DOHH2 (cell line): Measurements from ENCODE around the gene KRT33A.
"Not testable (repeated sequence)": the region's sequence is repeated elsewhere in the genome, so short reads cannot be mapped to it uniquely, and the experiment has no call there.

Experiments
- EZH2phosphoT487 ChIP-seq: fragments of 200-600 bp; sonication (generic); IDR thresholded peaks from 2 replicates; pipeline ENCODE4 v1.6.1; 2017; ENCODE audit warnings: borderline replicate concordance, mild to moderate bottlenecking, antibody characterized with exemption, low read length, moderate library complexity, mixed read lengths
- TF ChIP-seq, protein P1 (sequence below): fragments of 200-600 bp; sonication (generic); IDR thresholded peaks from one replicate; pipeline ENCODE4 v1.5.1; 2014; ENCODE audit warnings: antibody characterized with exemption, mild to moderate bottlenecking, low read depth, low read length; ENCODE audit not compliant: poor library complexity, severe bottlenecking

DNA sequence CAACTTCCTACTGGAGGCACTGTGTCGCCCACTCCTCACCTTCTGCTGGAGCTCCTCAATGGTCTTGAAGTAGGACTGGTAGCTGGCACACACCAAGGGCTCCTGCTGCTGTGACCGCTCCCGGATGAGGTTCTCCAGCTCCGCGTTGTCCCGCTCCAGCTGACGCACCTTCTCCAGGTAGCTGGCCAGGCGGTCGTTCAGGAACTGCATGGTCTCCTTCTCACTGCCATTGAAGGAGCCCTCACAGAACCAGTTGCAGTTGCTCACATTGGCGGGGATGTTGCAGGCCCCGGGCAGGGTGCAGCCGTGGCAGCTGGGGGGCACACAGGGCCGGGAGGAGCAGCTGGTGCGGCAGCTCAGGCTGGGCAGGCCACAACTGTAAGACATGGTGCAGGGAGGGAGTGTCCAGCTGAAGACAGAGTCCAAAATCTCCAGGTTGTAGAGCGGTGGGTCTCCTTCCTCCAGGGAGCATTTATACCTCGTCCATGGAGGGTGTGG lies at the start of gene KRT33A:
- TF ChIP-seq, protein P1, sequence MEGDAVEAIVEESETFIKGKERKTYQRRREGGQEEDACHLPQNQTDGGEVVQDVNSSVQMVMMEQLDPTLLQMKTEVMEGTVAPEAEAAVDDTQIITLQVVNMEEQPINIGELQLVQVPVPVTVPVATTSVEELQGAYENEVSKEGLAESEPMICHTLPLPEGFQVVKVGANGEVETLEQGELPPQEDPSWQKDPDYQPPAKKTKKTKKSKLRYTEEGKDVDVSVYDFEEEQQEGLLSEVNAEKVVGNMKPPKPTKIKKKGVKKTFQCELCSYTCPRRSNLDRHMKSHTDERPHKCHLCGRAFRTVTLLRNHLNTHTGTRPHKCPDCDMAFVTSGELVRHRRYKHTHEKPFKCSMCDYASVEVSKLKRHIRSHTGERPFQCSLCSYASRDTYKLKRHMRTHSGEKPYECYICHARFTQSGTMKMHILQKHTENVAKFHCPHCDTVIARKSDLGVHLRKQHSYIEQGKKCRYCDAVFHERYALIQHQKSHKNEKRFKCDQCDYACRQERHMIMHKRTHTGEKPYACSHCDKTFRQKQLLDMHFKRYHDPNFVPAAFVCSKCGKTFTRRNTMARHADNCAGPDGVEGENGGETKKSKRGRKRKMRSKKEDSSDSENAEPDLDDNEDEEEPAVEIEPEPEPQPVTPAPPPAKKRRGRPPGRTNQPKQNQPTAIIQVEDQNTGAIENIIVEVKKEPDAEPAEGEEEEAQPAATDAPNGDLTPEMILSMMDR: not testable (repeated sequence)
- TF ChIP-seq EZH2phosphoT487: not testable (repeated sequence)
